H7 (cell line): ENCODE data around the gene KIAA0930. TPM values are rescaled to one million over a fixed set of nuclear protein-coding genes. Genes with fewer than 3 reads are reported as not detected.
"Not testable (repeated sequence)": the region's sequence is repeated elsewhere in the genome, so short reads cannot be mapped to it uniquely, and the experiment has no call there.

Source experiments
- DNase-seq: peaks from one replicate; pipeline ENCODE4 v3.0.0; 2012
- H3K27me3 ChIP-seq: 2 replicates; pipeline ENCODE4 v1.6.0; 2011; ENCODE audit warnings: mild to moderate bottlenecking, low read length; ENCODE audit not compliant: control insufficient read depth, insufficient read depth
- H3K36me3 ChIP-seq: replicated peaks from 2 replicates; pipeline ENCODE4 v1.5.1; 2011; ENCODE audit warnings: low read length; ENCODE audit not compliant: control insufficient read depth, insufficient read depth
- H3K4me3 ChIP-seq: 2 replicates; pipeline ENCODE4 v1.5.1; 2011; ENCODE audit warnings: low read depth, mild to moderate bottlenecking, control low read depth, low read length, moderate library complexity; ENCODE audit not compliant: insufficient read depth
- total RNA-seq: library from RNA; depleted of rRNA; stranded (reverse); fragments of >200 nt; shearing (Covaris generic); gene quantifications from 2 replicates; pipeline ENCODE4 v1.2.3, GENCODE V29; 2014

Gene KIAA0930
- total RNA-seq, 1 experiment from 2014 or later: 43.9 TPM

- peaks cover 6% of the 10 kb centered on the region; the same call in 1 of the 2 replicates for H3K36me3 ChIP-seq
- H3K27me3 ChIP-seq: no peaks in the 10 kb centered on the region
- no peak overlapping the region for H3K4me3 ChIP-seq
- DNase-seq: peak; percentile 24
Measured at GRCh38 chr22:45200230-45200629, 40.5 kb downstream of the KIAA0930 start.

DNA sequence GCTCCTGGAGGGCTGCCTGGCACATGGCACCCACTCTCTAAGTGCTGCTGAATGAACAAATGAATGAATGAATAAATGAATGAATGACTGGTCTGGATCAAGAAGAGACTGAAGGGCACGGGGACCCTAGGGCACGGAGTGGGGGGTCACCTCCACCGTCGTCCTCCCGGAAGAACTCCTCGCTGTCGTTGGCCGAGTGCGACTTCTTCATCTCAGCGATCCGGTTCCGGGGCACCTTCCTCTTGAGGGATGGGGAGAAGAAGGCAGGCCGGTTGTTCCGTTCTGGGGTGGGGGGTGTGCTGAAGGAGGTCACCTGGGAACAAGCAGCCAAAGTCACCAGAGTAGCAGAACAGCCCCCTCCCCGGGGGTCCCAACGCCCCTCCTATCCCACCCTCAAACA, 41.0 kb downstream of the KIAA0930 start:
- DNase-seq: no peak

DNA sequence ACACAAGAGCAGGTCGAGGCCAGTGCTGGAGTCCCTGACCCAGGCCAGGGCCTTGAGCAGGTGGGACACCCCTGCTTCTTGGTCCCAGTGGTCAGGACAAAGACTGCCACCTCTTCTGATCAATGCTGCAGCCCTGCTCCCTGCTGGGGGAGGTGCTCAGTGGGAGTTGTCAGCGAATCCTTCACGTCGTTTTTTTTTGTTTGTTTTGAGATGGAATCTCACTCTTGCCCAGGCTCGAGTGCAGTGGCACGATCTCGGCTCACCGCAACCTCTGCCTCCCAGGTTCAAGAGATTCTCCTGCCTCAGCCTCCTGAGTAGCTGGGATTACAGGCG, 42.3 kb downstream of the KIAA0930 start:
- no peak for DNase-seq
- Histone ChIP-seq H3K27me3 (no peaks in the 10 kb centered on the region), H3K4me3 (no peak overlapping the region), H3K36me3 (peaks cover 6% of the 10 kb centered on the region; the same call in 1 of the 2 replicates)

More for the DNA sequence above, 41.0 kb downstream of the KIAA0930 start:
- Histone ChIP-seq H3K4me3 (no peak overlapping the region), H3K36me3 (peaks cover 6% of the 10 kb centered on the region; the same call in 1 of the 2 replicates), H3K27me3 (no peaks in the 10 kb centered on the region)

- peaks cover 5% of the 10 kb centered on the region; the same call in 1 of the 2 replicates for H3K36me3 ChIP-seq
- no peaks in the 10 kb centered on the region for H3K27me3 ChIP-seq
- peak; percentile 51 for DNase-seq
Measured at GRCh38 chr22:45197606-45198462, 42.9 kb downstream of the KIAA0930 start.

DNA sequence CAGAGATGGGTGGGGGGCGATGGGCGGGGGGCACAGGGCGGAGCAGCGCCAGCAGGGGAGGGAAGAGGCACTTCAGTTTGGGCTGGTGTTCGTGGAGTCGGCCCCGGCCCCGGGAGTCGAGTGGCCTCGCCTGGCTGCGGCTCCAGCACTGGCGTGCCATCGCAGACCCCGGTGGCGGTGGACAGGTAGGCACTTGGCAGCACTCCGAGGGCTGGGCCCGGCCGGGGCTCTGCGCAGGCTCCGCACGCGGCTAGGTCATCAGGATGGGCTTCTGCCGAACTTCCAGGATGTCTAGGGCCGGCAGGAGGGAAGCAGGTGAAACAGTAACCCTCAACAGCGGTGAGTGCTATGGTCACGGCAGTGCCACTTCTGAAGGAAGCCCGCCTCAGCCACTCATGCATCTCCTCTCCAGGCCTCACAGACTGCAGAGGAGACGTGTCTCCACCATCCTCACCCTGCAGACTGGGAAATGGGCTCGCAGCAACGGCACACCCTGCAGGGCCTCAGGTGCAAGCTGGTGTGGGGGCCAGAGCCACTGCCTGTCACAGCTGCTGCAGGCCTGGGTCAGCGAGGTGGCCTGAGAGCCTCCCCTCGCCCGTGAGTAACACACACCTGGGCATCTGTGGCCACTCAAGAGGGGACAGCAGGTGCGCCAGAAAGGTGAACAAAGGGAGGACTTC, 43.6 kb downstream of the KIAA0930 start:
- no peaks in the 10 kb centered on the region for H3K27me3 ChIP-seq
- peaks cover 2% of the 10 kb centered on the region; the same call in 1 of the 2 replicates for H3K36me3 ChIP-seq
- DNase-seq: peak; percentile 68
- no peak overlapping the region for H3K4me3 ChIP-seq

More at GRCh38 chr22:45197606-45198462, 42.9 kb downstream of the KIAA0930 start:
- H3K4me3 ChIP-seq: no peak overlapping the region

- DNase-seq: no peak
- no peak overlapping the region for H3K4me3 ChIP-seq
Measured at GRCh38 chr22:45196308-45196707, 44.4 kb downstream of the KIAA0930 start.

GRCh38 chr22:45195616-45196015, 45.1 kb downstream of the KIAA0930 start:
- H3K36me3 ChIP-seq: peaks cover 2% of the 10 kb centered on the region; the same call in 1 of the 2 replicates
- no peak overlapping the region for H3K4me3 ChIP-seq

More at GRCh38 chr22:45196308-45196707, 44.4 kb downstream of the KIAA0930 start:
- no peaks in the 10 kb centered on the region for H3K27me3 ChIP-seq
- peaks cover 2% of the 10 kb centered on the region; the same call in 1 of the 2 replicates for H3K36me3 ChIP-seq

DNA sequence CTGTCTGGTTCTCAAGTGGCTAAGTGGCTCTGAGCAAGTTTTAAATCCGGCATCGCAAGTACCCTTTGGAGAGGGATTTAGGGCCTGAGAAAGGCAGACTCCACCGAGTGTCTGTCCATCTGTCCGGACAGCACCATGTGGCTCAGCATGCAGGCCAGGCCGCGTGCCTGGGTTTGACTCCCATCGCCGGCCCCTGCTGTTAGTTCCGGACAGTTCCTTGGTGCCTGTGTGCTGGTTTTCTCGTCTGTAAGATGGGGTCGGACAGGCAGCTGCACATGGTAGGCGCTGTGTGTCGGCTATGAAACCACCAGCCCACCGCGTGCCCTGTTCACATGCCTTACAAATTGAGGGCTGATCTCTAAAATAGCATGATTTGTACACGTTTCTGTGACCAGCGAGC, 46.0 kb downstream of the KIAA0930 start:
- H3K4me3 ChIP-seq: no peak overlapping the region
- H3K27me3 ChIP-seq: no peaks in the 10 kb centered on the region
- peaks cover 2% of the 10 kb centered on the region; the same call in 1 of the 2 replicates for H3K36me3 ChIP-seq
- peak; percentile 39 for DNase-seq

More at GRCh38 chr22:45195616-45196015, 45.1 kb downstream of the KIAA0930 start:
- H3K27me3 ChIP-seq: no peaks in the 10 kb centered on the region
- DNase-seq: no peak

DNA sequence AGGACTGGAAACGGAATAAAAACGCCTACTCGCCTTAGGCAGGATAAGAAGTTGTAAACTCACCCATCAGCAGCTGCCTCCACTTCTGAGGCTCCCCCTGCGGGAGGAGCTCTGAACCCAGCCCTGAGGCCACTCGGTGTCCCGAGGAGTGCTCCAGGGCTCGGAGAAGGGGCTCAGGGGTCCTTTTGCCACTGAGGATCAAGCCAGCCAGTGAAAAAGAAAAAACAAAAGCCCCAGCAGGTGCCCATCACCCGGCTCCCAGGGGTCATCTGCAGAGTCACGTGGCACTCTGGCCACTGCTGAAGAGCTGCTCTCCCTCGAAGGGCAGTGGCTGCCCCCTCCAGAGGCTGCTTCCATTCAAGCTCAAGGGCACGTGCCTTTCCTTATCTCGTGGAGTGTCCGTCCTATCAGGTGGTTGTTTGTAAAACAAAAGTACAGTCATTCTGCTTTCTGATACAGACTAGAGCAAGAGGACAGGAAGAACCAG, 48.0 kb downstream of the KIAA0930 start:
- DNase-seq: peak; percentile 85
- Histone ChIP-seq H3K27me3 (no peaks in the 10 kb centered on the region), H3K36me3 (peaks cover 2% of the 10 kb centered on the region; the same call in 1 of the 2 replicates), H3K4me3 (no peak overlapping the region)

- not testable (repeated sequence) for H3K27me3 ChIP-seq
Measured at GRCh38 chr22:45191746-45192145, 48.9 kb downstream of the KIAA0930 start.

DNA sequence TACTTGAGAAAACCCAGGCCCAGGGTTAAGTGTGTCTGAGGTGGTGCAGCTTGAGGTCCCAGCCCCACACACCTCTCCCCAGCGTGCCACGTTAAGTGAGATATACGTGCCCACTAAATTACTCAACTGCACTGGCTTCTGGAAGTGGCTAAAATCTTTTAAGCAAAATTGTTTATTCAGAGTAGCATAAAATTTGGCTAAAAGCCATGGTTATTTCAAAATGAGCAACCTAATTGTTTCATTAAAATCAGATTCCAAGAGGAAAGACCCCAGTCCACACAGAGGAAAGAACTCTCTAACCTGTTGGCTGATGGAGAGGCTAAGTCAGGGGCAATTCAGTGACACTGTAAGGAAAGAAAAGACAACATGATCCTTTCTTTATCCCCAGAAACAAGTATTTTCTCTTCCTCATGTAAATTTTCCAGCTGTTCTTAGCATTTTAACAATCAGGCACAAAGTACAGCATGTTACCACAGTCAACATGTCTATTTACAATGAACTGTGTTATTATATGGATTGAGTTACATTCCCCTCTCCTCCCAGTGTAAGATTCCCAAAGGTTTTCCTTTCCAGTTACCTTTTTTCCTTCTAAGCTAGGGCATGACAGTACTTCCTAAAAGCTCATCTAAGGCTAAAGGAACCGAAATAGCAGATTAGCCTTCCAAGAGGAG, 50.4 kb downstream of the KIAA0930 start:
- H3K4me3 ChIP-seq: no peak overlapping the region
- no peak for DNase-seq
- peaks cover 2% of the 10 kb centered on the region for H3K36me3 ChIP-seq
- no peaks in the 10 kb centered on the region for H3K27me3 ChIP-seq

More at GRCh38 chr22:45191746-45192145, 48.9 kb downstream of the KIAA0930 start:
- not testable (repeated sequence) for H3K36me3 ChIP-seq, DNase-seq, H3K4me3 ChIP-seq

DNA sequence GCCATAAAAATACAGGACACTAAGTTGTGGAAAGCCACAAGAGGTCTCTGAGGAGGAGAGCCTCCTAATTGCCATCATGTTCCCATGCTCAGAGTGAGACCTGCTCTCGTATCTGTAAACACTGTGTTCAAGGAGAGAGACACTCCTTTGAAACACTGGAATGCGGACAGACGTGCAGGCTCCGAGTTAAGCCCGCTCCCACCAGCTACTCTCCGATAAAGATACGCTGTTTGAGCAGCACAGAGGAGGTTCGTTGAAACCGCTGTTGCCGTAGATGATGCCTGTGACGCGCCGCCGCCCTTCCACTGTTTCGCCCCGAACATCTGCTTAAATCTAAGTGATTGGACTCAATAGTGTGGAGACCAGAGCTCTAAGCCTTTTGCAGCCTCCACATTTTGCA, 51.9 kb downstream of the KIAA0930 start:
- Histone ChIP-seq H3K36me3 (peaks cover 5% of the 10 kb centered on the region), H3K27me3 (no peaks in the 10 kb centered on the region), H3K4me3 (no peak overlapping the region)
- no peak for DNase-seq

DNA sequence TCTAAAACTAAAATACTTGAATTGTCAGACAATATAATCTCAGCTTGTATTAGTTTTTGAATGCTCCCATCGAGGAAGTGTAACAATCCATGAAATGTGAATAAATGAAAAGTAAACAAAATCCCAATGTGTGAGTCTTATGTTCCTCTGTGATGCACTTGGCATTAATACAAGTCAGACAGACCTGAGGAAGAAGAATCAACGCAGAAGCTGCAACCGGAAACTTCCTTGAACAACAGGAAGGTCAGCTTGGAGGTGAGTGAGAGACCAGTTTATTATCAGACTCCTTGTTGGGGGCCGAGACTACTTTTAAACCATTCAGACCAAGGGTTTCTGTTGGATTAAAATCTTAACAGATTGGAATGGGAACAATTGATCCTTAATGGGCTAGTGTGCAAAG, 52.8 kb downstream of the KIAA0930 start:
- peaks cover 9% of the 10 kb centered on the region for H3K36me3 ChIP-seq
- no peak overlapping the region for H3K4me3 ChIP-seq
- no peak for DNase-seq
- no peaks in the 10 kb centered on the region for H3K27me3 ChIP-seq
